Globus pallidus (tissue), 1 donor: ENCODE results near the gene TBCK.
"Not testable (repeated sequence)": the region's sequence is repeated elsewhere in the genome, so short reads cannot be mapped to it uniquely, and the experiment has no call there.

Experiments used
- DNase-seq: peaks from one replicate; pipeline ENCODE4 v3.0.0-alpha.2; 2015; ENCODE audit warnings: low spot score

The TBCK gene

GRCh38 chr4:106315968-106316772 is at the start of gene TBCK, which contains the start of gene AIMP1:
Gene TBCK (minus strand): TSS chr4:106316209. CDS start chr4:106308960, 7,249 bp downstream.
Gene AIMP1 (plus strand): TSS chr4:106316550. CDS start chr4:106325010, 8,460 bp downstream.
- peak; percentile 88 for DNase-seq

GRCh38 chr4:106365613-106366012 is 49.6 kb upstream of the TBCK start:
- no peak for DNase-seq

GRCh38 chr4:106364282-106364681 is 48.3 kb upstream of the TBCK start:
- DNase-seq, result no peak

GRCh38 chr4:106362086-106362825 is 46.2 kb upstream of the TBCK start:
- DNase-seq, result no peak

- DNase-seq, result no peak
Observed at GRCh38 chr4:106358899-106359298, 42.9 kb upstream of the TBCK start.

GRCh38 chr4:106355193-106355592 is 39.2 kb upstream of the TBCK start:
- no peak for DNase-seq

GRCh38 chr4:106353786-106354185 is 37.8 kb upstream of the TBCK start:
- no peak for DNase-seq

GRCh38 chr4:106351016-106351415 is 35.0 kb upstream of the TBCK start:
- no peak for DNase-seq

GRCh38 chr4:106347167-106347566 is 31.2 kb upstream of the TBCK start:
- DNase-seq, result no peak

- DNase-seq, result no peak
Observed at GRCh38 chr4:106344647-106344970, 28.6 kb upstream of the TBCK start.

- no peak for DNase-seq
Observed at GRCh38 chr4:106343865-106344646, 28.0 kb upstream of the TBCK start.

GRCh38 chr4:106340774-106341173 is 24.8 kb upstream of the TBCK start:
- DNase-seq, result no peak

- no peak for DNase-seq
Observed at GRCh38 chr4:106339431-106339830, 23.4 kb upstream of the TBCK start.

- DNase-seq, result no peak
Observed at GRCh38 chr4:106338671-106339070, 22.7 kb upstream of the TBCK start.

- no peak for DNase-seq
Observed at GRCh38 chr4:106337916-106338315, 21.9 kb upstream of the TBCK start.

GRCh38 chr4:106336618-106337017 is 20.6 kb upstream of the TBCK start:
- no peak for DNase-seq

GRCh38 chr4:106334741-106335470 is 18.9 kb upstream of the TBCK start:
- no peak for DNase-seq

GRCh38 chr4:106333186-106333585 is 17.2 kb upstream of the TBCK start:
- DNase-seq, result no peak

GRCh38 chr4:106329041-106329618 is 13.1 kb upstream of the TBCK start:
- DNase-seq, result no peak

- DNase-seq, result no peak
Observed at GRCh38 chr4:106325800-106326199, 9.8 kb upstream of the TBCK start.

GRCh38 chr4:106323119-106323518 is 7.1 kb upstream of the TBCK start:
- no peak for DNase-seq

- not testable (repeated sequence) for DNase-seq
Observed at GRCh38 chr4:106321814-106322213, 5.8 kb upstream of the TBCK start.
